NCI-H2081 (cell line): Measurements from ENCODE around the gene PRKCZ.

ENCODE experiments used
- DNase-seq, 2 experiments: peaks; one replicate each; lab custom pipeline; 2025; lab: John Stamatoyannopoulos, UW

Gene PRKCZ

GRCh38 chr1:2049718-2050431, at the start of gene PRKCZ:
PRKCZ (plus strand) TSS chr1:2050411; CDS start chr1:2050631, 220 bp downstream.
- peak; percentile 92 to 93 for DNase-seq

- DNase-seq = no peak
These were observed 49.8 kb upstream of the PRKCZ start for GRCh38 chr1:2000432-2000831.

GRCh38 chr1:2000850-2001249, 49.4 kb upstream of the PRKCZ start:
- no peak for DNase-seq

DNA sequence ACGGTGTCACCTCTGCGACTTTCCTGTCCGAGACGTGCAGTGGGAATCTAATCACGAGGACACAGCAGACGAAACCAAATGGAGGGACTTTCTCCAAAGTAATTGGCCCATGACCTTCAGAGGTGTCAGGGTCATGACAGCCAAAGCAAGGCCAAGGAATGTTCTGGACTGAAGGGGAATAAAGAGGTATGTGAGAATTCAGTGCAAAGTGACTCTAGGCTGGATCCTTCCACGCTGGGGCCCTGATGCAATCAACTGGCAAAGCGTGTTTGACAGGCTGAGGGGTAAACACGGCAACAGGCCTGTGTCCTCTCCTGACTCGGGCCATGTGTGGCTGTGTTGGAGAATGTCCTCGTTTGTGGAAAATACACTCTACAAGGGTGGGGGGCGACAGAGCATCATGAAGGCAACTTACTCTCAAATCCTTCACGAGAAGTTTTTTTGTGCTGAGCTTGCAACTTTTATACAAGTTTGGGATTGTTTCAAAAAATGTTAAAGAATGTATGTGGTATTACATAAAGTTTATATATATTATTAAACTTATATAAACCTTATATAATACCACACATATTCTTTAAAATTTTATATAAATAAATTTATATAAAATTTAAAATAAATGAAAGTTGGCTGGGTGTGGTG, 48.3 kb upstream of the PRKCZ start:
- no peak for DNase-seq

- peak in 1 of 2 experiments; percentile 54 for DNase-seq
These were observed 46.6 kb upstream of the PRKCZ start, which contains the start of gene CFAP74 for GRCh38 chr1:2003541-2004131. CFAP74 (minus strand) TSS chr1:2003786; CDS start chr1:1990956, 12,830 bp downstream.

- DNase-seq = no peak
These were observed 45.4 kb upstream of the PRKCZ start for GRCh38 chr1:2004856-2005255.

GRCh38 chr1:2009101-2010053, 40.8 kb upstream of the PRKCZ start:
- no peak for DNase-seq

DNA sequence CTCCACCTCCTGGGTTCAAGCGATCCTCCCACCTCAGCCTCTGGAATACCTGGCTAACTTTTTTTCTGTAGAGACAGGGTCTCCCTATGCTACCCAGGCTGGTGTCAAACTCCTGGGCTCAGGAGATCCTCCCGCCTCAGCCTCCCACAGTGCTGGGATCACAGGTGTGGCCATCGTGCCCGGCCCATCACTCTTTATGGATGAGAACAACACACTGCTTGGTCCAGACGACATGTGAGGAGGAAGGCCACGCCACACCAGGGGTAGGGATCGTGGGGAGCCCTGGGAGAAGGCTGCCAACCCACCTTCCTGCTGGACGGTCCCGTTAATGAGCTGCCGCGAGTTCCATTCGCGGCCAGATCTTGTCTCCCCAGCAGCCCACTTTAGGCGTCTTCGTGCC, 36.0 kb upstream of the PRKCZ start:
- no peak for DNase-seq

DNA sequence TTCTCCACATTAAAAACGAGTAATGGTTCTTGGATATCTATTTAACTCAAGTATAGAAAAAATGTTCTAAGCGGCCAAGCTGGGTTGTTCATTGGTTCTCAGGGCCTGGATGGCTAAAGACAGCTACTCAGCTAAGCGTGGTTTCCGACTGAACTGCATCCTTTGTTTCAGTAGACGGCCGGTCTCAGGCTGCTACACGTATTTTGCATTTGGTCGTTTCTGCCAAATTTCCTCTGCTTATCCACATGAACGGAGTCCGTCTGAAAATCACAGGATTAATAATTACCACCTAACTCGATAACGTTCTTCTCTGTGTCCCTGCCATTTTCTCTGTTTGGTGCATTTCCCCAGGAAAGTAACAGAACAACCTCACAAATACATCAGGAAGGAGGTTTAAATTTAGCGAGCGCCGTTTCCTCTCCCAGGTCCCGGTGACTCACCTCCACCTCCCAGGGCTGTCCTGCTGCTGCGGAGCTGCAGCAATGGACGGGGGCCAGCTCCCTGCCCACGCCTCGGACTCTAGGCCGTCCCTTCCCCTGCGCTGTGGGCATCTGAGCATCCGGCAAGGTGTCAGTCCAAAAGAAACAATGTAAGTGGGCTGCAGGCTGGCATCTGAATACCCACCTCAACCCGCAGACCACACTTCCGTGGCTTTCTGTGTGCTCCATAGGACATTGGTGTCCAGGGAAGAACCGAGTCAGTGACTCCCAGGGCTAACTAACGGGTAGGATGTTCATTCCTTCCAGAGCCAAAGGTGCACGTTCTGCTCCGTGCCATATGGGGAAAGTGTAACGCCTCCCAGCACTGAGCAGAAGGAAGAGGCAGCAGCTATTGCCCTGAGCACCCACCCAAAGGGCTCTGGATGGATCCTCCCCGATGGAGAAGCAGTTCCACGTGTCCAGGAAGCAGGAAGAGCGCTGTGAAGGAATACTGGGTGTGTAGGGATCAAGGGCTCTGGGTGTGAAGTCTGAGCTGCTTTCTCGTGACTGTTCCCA, 35.2 kb upstream of the PRKCZ start:
- DNase-seq = no peak

DNA sequence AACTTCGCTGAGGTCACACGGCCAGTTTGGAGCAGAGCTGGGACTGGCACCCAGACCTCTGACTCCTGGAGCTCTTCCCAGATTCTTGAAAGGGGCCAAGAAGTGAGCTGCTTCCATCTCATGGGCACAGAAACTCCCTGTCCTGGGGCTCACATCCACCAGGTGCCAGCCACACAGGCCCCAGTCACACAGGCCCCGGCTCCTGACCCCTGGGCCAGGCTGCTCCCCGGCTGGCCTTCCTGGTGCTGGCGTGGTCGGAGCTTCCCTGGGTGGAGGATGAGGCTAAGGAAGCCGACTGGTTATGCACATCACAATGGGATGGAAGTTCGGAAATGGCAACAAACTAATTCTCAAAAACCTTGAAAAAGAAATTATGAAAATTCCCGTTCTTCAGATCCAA, 34.1 kb upstream of the PRKCZ start:
- DNase-seq = no peak

DNA sequence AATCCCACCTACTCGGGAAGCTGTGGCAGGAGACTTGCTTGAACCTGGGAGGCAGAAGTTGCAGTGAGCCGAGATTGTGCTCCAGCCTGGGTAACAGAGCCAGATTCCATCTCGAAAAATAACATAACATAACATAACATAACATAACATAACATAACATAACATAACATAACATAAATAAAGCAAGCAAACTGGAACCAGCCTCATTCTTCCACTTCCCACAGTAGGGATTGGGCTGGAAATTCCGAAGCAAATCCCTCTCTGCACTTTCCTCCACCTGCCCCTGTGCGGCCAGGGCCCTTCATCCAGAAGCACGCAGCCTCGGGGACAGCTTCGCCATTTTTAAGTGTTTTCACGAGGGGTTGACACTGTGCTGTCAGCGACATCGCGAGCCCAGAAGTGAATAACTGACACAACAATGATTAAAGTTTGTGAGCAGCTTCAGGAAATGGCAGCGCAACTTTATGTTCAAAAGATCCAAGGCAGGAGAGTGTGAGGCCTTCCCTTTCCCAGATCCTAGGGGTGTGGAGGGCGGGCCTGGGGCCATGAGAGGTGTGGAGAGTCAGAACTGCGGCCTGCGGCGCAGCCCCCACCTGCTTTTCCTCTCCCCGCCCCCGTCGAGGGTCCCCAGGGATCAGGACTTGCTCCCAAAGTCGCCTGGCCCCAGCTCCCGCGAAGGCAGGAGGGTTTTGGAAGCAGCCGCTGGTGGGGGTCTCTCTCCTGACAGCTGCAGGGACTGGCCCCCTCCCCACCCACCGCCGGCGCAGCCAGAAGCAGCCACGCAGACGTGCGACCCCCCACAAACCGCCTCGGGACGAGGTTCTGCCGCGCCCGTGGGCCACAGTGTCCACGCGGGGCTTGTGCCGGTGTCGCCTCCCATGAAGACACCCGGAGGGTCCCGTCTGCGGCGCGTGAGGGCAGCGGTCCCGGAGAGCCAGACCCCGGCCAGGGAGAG, 31.7 kb upstream of the PRKCZ start:
- DNase-seq = no peak

- DNase-seq = no peak
These were observed 31.1 kb upstream of the PRKCZ start, which contains the start of gene GABRD for GRCh38 chr1:2019172-2019543. GABRD (plus strand) TSS chr1:2019345; CDS start chr1:2019424, 79 bp downstream.

DNA sequence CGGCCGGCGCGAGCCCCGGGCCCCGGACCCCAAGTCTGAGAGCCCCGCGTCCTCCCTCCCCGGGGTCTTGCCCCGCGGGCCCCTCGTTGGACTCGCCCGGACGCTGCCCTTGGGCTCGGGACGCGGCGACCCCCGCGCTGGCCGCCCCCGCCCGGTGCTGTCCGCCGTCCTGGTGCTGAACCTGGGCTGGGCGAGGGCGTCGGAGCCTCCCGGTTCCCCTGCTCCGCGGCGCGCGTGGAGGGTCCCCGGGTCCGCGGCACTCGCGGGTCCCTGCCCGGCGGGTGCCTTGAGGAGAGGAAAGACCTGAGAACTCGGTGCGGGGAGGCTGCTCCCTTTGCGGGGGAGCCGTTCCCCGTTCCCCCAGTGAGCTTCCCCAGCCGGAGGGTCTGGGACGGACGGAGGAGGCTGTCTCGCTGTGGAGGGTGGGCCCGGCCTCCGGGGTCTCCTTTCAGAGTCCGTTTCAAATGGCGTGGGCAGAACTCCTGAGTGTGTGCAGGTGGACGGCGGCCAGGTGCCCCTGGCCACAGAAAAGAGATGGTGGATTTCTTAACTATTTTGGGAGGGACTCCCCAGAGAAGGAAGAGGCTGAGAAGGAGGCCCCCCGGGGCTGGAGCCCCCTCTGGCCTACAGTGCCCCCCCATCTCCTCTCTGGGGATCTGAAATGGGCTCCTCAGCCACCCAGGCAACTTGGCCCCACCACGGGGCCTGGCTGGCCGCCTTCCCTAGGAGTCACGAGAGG, 30.5 kb upstream of the PRKCZ start:
- no peak for DNase-seq

GRCh38 chr1:2020310-2020655, 29.9 kb upstream of the PRKCZ start:
- no peak for DNase-seq

DNA sequence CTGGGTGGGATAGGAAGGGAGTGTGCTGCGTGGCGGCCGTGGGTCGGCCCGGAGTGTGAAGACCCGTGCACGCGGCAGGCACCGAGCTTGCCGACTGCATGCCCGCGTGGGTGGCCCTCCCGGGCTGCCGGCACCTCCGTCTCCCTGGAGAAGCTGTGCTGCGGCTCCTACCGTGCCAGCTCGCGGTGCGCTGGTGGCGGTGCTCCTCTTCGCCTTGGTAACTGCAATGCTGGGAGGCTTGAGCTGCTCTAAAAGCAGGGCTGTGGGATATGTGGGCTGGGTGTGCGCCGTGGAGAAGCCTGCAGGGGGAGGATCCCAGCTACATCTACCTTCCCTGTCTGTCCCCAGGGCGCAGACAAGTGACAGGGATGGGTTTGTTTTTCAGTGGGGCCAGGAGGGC, 28.7 kb upstream of the PRKCZ start:
- DNase-seq = no peak

GRCh38 chr1:2022063-2022770, 28.0 kb upstream of the PRKCZ start:
- DNase-seq = no peak

GRCh38 chr1:2023187-2023586, 27.0 kb upstream of the PRKCZ start:
- no peak for DNase-seq

GRCh38 chr1:2024451-2024850, 25.8 kb upstream of the PRKCZ start:
- no peak for DNase-seq
